GM18505 (cell line): ENCODE results near the gene HK1.
"Not testable (repeated sequence)": the region's sequence is repeated elsewhere in the genome, so short reads cannot be mapped to it uniquely, and the experiment has no call there.

Source experiments
- ATAC-seq: cut with Tn5 transposase; IDR thresholded peaks from one replicate; pipeline ENCODE4 v1.9.1; 2021; ENCODE audit not compliant: unreplicated experiment
- POLR2A ChIP-seq: IDR thresholded peaks from 4 replicates; pipeline ENCODE4 v1.6.1; 2011; ENCODE audit warnings: borderline replicate concordance; ENCODE audit not compliant: insufficient read depth, insufficient read length; ENCODE audit errors: extremely low read depth

The HK1 gene

DNA sequence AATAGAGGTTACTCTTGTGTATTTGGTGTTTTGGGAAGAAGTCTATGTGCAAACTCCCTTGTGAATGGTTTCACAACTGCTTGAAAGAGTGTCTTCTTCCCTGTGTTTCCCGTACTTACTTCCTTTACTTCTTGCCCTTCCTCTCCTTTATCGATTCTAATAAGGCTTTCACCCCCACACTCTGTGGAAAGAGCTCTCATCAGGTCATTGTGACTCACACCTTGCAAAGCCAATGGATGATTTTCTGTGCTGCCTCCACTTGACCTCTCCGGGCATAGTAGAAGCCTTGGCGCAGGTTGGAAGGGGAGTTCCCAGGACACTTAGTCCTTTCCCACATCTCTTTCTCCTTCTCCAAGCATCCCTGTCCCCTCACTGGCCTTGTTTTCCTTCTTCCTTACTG lies 166.7 kb downstream of the HK1 start:
- no peak for ATAC-seq
- no peak for TF ChIP-seq POLR2A

GRCh38 chr10:69446229-69446628 lies 167.9 kb downstream of the HK1 start:
- ATAC-seq: no peak
- TF ChIP-seq POLR2A: no peak

DNA sequence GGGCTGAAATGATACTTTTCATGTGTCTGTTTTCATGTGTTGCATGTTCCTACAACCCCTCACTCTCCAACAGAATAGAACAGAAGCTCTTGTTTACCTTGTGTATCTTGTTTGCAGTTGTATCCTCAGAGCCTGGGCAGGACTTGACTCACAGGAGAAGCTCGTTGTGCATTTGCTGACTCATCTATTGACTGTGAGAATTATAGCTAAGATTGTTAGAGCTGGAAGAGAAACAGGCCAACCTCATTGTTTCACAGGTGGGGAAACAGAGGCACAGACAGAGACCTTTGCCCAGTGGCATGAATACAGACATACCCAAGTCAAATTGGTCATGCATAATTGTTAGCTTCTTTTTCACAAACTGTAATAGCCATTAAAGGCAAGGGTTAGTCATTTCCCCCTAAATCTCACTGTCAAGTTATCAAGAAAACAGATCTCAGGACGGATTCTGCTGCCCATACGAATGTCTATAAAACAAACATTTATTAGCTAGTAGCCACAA lies 168.4 kb downstream of the HK1 start:
- ATAC-seq: no peak
- TF ChIP-seq POLR2A: no peak

GRCh38 chr10:69449841-69450240 lies 171.5 kb downstream of the HK1 start:
- no peak for ATAC-seq
- TF ChIP-seq POLR2A: no peak

DNA sequence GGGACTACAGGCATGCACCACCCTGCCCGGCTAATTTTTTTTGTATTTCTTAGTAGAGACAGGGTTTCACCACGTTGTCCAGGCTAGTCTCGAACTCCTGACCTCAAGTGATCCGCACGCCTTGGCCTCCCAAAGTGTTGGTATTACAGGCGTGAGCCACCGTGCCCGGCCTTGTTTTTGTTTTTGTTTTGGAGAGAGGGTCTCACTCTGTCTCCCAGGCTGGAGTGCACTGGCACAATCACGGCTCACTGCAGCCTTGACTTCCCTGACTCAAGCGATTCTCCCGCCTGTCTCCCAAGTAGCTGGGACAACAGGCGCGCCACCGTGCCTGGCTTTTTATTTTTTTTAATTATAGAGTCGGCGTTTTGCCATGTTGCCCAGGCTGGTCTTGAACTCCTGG lies 172.1 kb downstream of the HK1 start:
- ATAC-seq: not testable (repeated sequence)

DNA sequence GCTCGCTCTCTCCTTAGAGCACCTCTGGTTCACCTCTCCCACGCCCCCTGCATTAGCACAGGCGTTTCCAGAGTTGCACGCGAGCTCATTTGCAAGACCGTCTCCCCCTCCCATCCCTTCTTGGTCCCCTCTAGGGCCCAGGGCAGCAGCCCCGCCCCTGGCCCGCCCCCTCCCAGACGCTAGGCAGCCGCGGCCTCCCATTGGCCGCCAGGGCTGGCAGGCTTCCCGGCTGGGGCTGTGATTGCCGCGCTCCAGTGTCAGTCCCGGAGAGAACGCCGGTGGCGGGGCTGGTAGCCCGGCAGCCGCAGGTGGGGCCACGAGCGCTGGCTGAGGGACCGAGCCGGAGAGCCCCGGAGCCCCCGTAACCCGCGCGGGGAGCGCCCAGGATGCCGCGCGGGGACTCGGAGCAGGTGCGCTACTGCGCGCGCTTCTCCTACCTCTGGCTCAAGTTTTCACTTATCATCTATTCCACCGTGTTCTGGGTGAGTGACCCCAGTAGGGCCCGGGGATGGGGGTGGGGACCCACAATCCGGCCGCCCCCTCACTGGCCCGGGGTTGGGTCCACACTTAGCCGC lies 173.0 kb downstream of the HK1 start, which contains the start of gene TSPAN15:
TSPAN15 (plus strand) TSS at position 257 of the 575 bp plus-strand sequence; CDS start at position 387, 130 bp downstream.
- TF ChIP-seq POLR2A: no peak
- ATAC-seq: peak; percentile 76
